SJCRH30 (cell line): ENCODE measurements around the gene OPCML. TPM values are rescaled to one million over a fixed set of nuclear protein-coding genes. Genes with fewer than 3 reads are reported as not detected.

Experiments used
- DNase-seq, 2 experiments: peaks; one replicate each; pipeline ENCODE4 v3.0.0-alpha.2; 2015 to 2020
- H3K27ac ChIP-seq: fragments of 250-450 bp; sonication (Bioruptor Pico); 2 replicates; pipeline ENCODE4 v1.5.1; 2020; ENCODE audit warnings: mild to moderate bottlenecking, moderate library complexity
- H3K27me3 ChIP-seq: fragments of 250-450 bp; sonication (Bioruptor Pico); 2 replicates; pipeline ENCODE4 v1.5.1; 2020; ENCODE audit warnings: mild to moderate bottlenecking, moderate library complexity
- H3K36me3 ChIP-seq: fragments of 250-450 bp; sonication (Bioruptor Pico); 2 replicates; pipeline ENCODE4 v1.5.1; 2020; ENCODE audit warnings: mild to moderate bottlenecking, moderate library complexity
- H3K4me1 ChIP-seq: fragments of 250-450 bp; sonication (Bioruptor Pico); 2 replicates; pipeline ENCODE4 v1.5.1; 2020; ENCODE audit warnings: mild to moderate bottlenecking, moderate library complexity
- H3K4me3 ChIP-seq: fragments of 250-450 bp; sonication (Bioruptor Pico); 2 replicates; pipeline ENCODE4 v1.5.1; 2020; ENCODE audit warnings: mild to moderate bottlenecking, moderate library complexity
- H3K9me3 ChIP-seq: fragments of 250-450 bp; sonication (Bioruptor Pico); replicated peaks from 2 replicates; pipeline ENCODE4 v1.5.1; 2020; ENCODE audit warnings: mild to moderate bottlenecking, moderate library complexity
- total RNA-seq: library from RNA; depleted of rRNA; stranded (reverse); fragments of >200 nt; shearing (Covaris generic); gene quantifications from 2 replicates; pipeline ENCODE4 v1.2.3, GENCODE V29; 2014

OPCML gene
- total RNA-seq, 1 experiment from 2014 or later = not detected

DNA sequence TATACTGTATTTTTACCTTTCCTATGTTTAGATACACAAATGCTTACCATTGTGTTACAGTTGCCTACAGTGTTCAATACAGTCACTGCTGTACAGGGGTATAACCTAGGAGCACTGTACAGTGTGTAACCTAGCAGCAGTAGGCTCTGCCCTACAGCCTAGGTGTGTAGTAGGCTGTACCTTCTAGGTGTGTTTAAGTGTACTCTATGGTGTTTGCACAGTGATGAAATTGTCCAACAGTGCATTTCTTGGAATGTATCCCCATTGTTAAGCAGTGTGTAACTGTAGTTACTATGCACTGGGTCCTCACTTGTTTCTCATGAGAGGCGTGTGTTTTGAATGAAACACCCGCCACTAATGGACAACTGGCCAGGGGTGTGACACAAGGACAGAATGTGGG lies 269.0 kb downstream of the OPCML start:
- no peak for DNase-seq
- H3K4me1 ChIP-seq = no peaks in the 10 kb centered on the region
- H3K27ac ChIP-seq = no peak overlapping the region
- no peaks in the 10 kb centered on the region for H3K9me3 ChIP-seq
- H3K27me3 ChIP-seq = no peaks in the 10 kb centered on the region
- no peak overlapping the region for H3K4me3 ChIP-seq
- H3K36me3 ChIP-seq = no peaks in the 10 kb centered on the region

DNA sequence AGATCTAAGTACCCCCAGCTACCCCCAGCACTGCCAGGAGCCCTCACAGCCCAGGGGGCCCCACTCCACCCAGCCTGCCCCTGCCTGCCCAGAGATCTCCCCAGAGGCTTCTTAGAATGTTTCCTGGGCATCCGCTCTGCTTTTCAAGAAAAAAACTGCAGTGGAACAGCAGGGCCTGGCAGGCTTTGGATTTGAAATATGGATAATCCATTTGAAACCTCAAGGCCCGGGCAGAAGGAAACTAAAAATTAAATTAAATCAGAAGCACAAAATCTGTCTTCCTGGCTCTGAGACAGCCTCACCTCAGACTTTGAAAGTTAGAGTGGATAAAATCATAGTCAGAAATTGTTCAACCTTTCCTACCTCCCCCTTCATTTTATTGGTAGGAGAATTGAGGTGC lies 273.6 kb downstream of the OPCML start:
- DNase-seq = no peak
- no peaks in the 10 kb centered on the region for H3K4me1 ChIP-seq

DNA sequence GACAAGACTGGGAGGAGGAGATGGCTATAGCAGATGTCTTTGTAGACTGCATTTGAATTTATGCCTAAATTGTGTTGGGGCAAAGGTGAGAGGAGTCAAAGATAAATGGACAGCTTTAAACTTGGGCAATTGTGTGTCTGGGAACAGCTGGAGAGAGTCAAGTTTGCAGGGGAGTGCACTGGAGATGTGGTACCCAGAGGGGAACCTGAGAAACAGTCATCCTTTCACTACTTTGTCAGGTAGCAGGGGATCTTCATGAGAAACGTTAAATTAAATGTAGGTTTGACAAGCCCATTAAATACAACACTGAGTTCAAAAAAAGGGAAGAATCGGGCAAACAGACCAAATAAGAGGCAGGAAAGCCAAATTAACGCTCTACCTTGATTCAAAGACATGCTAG lies 277.7 kb downstream of the OPCML start:
- Histone ChIP-seq H3K36me3 (no peaks in the 10 kb centered on the region), H3K4me3 (no peak overlapping the region), H3K9me3 (no peaks in the 10 kb centered on the region), H3K4me1 (no peaks in the 10 kb centered on the region), H3K27ac (no peak overlapping the region), H3K27me3 (no peaks in the 10 kb centered on the region)
- no peak for DNase-seq

More for the DNA sequence above, 273.6 kb downstream of the OPCML start:
- Histone ChIP-seq H3K27me3 (no peaks in the 10 kb centered on the region), H3K36me3 (no peaks in the 10 kb centered on the region), H3K27ac (no peak overlapping the region), H3K4me3 (no peak overlapping the region), H3K9me3 (no peaks in the 10 kb centered on the region)

DNA sequence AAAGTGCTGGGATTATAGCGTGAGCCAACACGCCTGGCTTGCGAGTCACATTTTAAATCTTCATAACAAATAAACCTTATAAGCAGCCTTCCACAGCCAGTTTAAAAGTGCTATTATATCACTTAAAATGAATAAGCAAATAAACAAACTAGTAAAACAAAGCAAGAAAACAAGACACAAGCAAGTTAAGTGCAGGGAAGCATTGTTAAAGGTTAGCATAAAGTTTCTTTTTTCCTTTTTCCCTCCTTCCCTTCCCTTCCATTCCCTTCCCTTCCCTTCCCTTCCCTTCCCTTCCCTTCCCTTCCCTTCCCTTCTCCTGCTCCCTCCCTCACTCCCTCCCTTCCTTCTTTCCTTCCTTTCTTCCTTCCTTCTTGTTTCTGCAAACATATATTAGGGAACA lies 278.7 kb downstream of the OPCML start:
- Histone ChIP-seq H3K27me3 (no peaks in the 10 kb centered on the region), H3K4me1 (no peaks in the 10 kb centered on the region), H3K4me3 (no peak overlapping the region), H3K27ac (no peak overlapping the region), H3K9me3 (no peaks in the 10 kb centered on the region), H3K36me3 (no peaks in the 10 kb centered on the region)
- DNase-seq = no peak

DNA sequence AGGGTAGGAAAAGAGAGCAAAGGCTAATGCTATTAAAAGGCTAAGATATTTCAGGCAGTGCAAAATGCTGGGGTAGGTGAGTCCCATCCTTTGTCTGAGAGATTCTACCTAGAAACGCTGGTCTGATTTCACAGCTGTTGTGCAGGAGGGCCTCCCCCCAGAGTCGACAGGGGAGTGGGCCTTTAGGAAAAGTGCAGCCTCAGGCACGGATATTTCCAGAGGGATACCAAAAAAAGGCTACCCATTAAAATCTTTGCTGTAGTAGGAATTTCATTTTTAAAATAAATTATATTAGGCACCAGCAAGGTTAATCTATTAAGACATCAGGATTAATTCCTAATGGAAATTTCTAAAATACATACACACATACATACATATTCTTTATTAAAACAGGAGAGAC lies 280.5 kb downstream of the OPCML start:
- H3K36me3 ChIP-seq = no peaks in the 10 kb centered on the region
- H3K27me3 ChIP-seq = no peaks in the 10 kb centered on the region
- H3K4me1 ChIP-seq = no peaks in the 10 kb centered on the region
- H3K27ac ChIP-seq = no peak overlapping the region
- DNase-seq = no peak
- H3K4me3 ChIP-seq = no peak overlapping the region
- H3K9me3 ChIP-seq = no peaks in the 10 kb centered on the region

DNA sequence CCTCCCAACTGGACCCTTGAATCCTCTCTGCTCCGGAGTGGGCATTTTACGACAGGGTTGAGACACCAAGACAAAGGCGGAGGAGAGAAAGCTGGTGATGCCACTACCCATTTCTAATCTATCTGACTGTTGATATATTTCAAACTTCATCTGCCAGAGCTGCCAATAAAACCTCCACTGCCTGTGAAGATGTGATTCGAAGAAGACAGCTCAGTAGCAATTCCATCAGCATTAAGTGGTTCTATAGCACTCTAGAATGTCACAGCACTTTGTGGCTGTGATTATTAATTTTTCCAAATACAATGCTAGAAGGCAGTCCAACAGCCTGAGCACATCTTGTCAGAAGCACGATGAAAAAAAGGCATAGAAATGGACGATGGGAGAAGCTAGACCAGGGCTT lies 282.8 kb downstream of the OPCML start:
- DNase-seq = no peak
- H3K27ac ChIP-seq = no peak overlapping the region
- H3K4me1 ChIP-seq = no peaks in the 10 kb centered on the region
- no peak overlapping the region for H3K4me3 ChIP-seq
- H3K27me3 ChIP-seq = no peaks in the 10 kb centered on the region
- H3K9me3 ChIP-seq = no peaks in the 10 kb centered on the region
- no peaks in the 10 kb centered on the region for H3K36me3 ChIP-seq

DNA sequence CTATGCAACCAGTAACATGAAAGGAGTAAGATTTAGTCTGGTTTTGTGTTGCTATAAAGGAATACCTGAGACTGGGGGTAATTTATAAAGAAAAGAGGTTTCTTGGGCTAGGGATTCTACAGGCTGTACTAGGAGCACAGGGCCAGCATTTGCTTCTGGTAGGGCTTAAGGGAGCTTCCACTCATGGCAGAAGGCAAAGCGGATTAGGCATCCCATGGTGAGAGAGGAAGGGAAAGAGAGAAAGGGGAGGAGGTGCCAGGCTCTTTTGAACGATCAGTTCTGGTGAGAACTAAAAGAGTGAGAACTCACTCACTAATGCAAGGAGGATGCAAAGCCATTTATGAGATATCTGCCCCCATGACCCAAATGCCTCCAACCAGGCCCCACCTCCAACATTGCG lies 283.2 kb downstream of the OPCML start:
- no peaks in the 10 kb centered on the region for H3K9me3 ChIP-seq
- no peaks in the 10 kb centered on the region for H3K36me3 ChIP-seq
- H3K4me3 ChIP-seq = no peak overlapping the region
- no peak for DNase-seq
- no peak overlapping the region for H3K27ac ChIP-seq
- H3K27me3 ChIP-seq = no peaks in the 10 kb centered on the region
- H3K4me1 ChIP-seq = no peaks in the 10 kb centered on the region

DNA sequence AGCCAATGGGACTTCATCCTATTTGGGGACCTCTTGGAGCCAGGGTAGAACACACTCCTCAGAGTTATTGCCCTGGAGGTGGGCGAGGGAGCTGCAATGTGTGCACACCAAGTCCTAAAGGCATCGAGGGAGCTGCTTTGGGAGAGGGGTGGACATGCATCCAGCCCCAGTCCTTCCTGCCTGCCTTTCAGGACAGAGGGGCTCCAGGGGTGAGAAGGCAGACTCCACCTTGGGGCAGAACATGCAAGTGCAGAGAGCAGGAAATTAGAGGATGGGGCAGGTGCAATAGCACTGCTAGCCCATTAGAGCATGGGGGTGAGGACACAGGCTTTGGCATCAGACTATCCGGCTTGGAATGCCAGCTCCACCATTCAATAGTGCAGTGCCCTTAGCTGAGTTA lies 288.5 kb downstream of the OPCML start:
- H3K4me3 ChIP-seq = no peak overlapping the region
- H3K27me3 ChIP-seq = no peaks in the 10 kb centered on the region

DNA sequence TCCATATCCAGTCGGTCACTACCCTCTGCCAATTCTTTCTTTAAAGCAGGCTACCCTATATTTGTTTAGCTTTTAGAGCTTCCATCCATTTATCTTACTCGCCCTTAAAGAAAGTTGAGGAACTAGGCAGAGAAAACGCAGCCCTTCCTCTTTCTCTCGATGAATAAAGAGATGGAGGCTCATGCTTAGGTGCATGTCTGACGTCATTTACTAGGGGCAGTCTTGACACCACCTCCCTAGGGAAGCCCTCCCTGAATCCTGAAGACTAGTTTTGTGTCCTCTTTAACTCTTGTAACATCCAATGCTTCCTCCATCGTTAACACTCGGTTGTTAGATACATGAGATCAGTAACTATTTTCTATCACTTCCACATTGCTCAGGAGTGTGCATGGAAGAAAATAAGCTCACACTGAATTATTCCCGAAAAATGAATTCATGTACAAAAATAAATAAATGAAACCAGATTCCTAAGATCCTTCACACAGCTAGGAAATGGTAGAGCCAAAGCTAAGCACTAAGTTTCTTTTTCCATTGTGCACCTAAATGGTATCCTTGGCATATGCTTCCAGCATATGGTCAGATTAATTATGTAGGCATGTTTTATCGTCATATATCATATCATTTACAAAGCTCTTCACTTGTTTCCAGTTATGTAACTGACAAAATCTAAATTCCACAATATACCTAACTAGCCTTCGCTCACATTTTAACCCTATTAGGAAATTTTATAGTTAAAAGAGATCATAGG lies 291.2 kb downstream of the OPCML start:
- Histone ChIP-seq H3K4me3 (no peak overlapping the region), H3K27me3 (no peaks in the 10 kb centered on the region), H3K9me3 (no peaks in the 10 kb centered on the region), H3K27ac (no peak overlapping the region), H3K4me1 (no peaks in the 10 kb centered on the region), H3K36me3 (no peaks in the 10 kb centered on the region)
- DNase-seq = no peak

More for the DNA sequence above, 288.5 kb downstream of the OPCML start:
- Histone ChIP-seq H3K36me3 (no peaks in the 10 kb centered on the region), H3K4me1 (no peaks in the 10 kb centered on the region), H3K9me3 (no peaks in the 10 kb centered on the region), H3K27ac (no peak overlapping the region)
- no peak for DNase-seq

DNA sequence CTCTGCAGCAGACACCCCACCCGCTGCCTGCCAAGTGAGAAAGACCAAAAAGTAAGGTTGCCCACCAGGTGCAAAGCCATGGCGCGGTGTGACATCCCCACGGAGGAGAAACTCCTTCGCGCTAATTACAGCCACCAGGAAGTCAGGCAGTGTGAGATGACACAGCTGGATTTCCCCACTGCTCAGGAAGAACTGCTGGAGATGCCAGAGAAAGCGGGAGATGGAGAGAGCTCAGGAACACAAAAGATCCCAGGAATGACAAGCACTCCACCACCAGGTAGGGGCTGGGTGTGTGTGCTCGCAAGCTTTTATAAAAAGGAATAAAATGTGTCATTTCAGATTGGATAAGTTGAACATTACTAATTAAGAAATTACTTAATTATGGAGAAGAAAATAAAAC lies 292.7 kb downstream of the OPCML start:
- H3K27me3 ChIP-seq = no peaks in the 10 kb centered on the region
- no peak overlapping the region for H3K27ac ChIP-seq
- no peak overlapping the region for H3K4me3 ChIP-seq
- H3K4me1 ChIP-seq = no peaks in the 10 kb centered on the region
- H3K36me3 ChIP-seq = no peaks in the 10 kb centered on the region
- no peaks in the 10 kb centered on the region for H3K9me3 ChIP-seq
- no peak for DNase-seq

DNA sequence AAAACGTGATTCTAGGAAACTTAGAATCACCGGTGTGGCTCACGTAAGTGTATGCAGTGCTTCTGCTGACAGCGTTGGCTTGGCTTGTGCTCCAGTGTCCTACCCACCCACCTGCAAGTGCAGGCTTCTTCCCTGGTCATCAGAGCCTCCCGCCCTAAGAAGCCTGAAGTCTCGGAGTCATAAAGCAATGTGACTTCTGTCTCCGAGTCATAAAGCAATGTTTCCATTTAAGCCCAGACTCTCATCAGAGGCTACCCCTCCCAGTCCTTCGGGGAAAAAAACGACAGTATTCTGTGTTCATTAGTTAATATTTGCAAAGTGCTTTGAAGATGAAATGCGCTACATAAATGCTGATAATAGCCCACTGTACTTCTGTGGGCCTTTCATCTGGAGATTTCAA lies 293.8 kb downstream of the OPCML start:
- no peak overlapping the region for H3K4me3 ChIP-seq
- no peaks in the 10 kb centered on the region for H3K27me3 ChIP-seq
- no peak overlapping the region for H3K27ac ChIP-seq
- DNase-seq = no peak
- no peaks in the 10 kb centered on the region for H3K9me3 ChIP-seq
- H3K36me3 ChIP-seq = no peaks in the 10 kb centered on the region
- H3K4me1 ChIP-seq = no peaks in the 10 kb centered on the region

DNA sequence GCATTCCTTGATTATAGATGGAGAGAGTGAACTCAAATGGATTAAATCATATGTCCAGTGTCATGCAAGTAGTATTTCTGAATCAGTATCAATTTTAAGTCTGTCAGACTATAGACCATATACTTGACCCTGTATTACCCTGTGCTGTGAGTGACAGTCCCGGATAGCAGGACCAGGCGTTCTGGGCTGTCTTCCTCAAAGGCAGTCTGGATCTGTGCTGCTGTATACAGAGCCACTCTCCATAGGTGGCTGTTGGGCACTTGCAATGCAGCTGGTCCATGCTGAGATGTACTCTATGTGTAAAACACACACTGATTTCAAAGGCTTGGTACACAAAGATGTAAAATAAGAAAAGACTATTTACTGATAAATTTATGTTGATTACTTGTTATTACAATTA lies 294.3 kb downstream of the OPCML start:
- H3K4me3 ChIP-seq = no peak overlapping the region
- H3K27ac ChIP-seq = no peak overlapping the region
- H3K4me1 ChIP-seq = no peaks in the 10 kb centered on the region
- no peaks in the 10 kb centered on the region for H3K9me3 ChIP-seq
- no peaks in the 10 kb centered on the region for H3K36me3 ChIP-seq
- no peaks in the 10 kb centered on the region for H3K27me3 ChIP-seq
- no peak for DNase-seq

DNA sequence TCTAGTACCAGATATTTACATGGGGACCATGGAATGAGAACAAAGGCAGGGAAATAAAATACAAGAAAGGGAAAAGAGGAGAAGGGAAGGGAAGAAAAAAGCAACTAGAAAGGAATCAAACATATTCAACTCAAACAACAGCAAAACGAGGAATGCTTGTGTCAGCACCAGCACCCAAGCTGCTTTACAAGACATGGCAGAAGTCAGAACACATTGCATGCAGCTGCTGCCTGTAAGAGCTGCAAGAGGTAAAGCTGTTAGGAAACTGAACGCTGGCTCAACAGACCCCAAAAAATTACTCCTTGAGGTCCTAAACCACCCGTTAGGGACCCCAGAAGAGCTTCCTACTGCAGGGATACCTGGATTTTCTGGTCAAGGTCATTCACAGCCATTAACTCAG lies 296.9 kb downstream of the OPCML start:
- no peak for DNase-seq
- Histone ChIP-seq H3K4me3 (no peak overlapping the region), H3K27ac (no peak overlapping the region), H3K27me3 (no peaks in the 10 kb centered on the region), H3K4me1 (no peaks in the 10 kb centered on the region), H3K9me3 (no peaks in the 10 kb centered on the region), H3K36me3 (no peaks in the 10 kb centered on the region)

DNA sequence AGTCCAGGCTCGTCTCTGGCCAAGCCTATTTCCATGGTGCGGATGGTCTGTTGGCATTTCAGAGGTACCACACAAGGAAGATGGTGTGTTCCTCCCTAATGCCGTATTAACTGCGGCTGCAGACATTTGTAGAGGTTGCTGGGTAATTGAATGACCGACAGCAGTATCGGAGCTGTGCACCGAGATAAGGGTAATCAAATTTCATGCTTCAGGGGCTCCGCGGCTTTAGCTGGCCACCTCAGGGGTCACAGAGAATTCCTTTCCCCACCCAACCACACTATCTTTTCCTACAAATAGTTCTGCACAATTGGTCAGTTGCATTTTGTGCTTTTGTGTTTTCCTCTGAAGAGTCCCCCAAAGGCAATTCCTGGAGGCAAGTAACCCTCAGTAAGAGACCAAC lies 297.4 kb downstream of the OPCML start:
- Histone ChIP-seq H3K4me1 (no peaks in the 10 kb centered on the region), H3K9me3 (no peaks in the 10 kb centered on the region), H3K27ac (no peak overlapping the region), H3K4me3 (no peak overlapping the region), H3K36me3 (no peaks in the 10 kb centered on the region), H3K27me3 (no peaks in the 10 kb centered on the region)
- DNase-seq = no peak

DNA sequence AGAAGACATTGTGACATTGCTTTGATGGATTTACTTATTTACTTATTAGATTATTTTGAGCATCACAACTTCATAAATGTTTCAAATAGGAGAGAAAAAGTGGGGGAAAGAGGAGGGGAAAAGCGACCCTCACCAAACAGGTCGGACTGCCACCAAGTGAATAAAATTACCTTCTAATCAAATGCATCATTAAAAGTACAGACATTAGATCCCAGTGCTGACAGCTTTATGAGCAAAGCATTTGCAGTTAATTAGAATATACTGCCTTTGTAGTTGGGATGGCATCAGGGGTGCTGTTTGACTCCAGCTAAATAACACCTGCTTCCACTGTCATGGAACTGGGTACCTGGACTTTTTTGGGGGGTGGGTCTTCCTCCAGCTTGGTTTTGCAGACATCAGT lies 299.6 kb downstream of the OPCML start:
- Histone ChIP-seq H3K27ac (no peak overlapping the region), H3K27me3 (no peaks in the 10 kb centered on the region), H3K36me3 (no peaks in the 10 kb centered on the region), H3K9me3 (no peaks in the 10 kb centered on the region), H3K4me3 (no peak overlapping the region), H3K4me1 (no peaks in the 10 kb centered on the region)
- DNase-seq = no peak

DNA sequence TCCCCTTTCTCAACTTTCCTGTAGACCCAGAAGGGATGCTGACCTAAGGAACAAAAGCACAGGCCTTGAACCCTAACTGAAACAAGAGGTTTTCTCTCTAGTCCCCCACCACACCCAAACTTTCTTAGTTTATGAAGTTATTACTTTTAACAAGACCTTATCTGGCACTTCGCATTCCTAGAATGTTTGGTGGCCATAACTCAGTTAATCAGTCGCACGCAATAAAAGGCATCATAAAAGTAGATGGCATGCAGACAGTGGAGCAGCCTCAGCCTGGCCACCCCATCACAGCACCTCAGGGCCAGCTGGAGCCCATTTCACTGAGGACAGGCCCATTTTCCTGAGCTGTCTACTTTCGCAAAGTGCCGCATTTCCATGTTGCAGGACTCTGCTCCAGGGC lies 301.9 kb downstream of the OPCML start:
- Histone ChIP-seq H3K27ac (no peak overlapping the region), H3K4me1 (no peaks in the 10 kb centered on the region), H3K27me3 (no peaks in the 10 kb centered on the region), H3K36me3 (no peaks in the 10 kb centered on the region), H3K9me3 (no peaks in the 10 kb centered on the region), H3K4me3 (no peak overlapping the region)
- DNase-seq = no peak
